Activated T-helper 17 cell treated with anti-CD3 and anti-CD28 coated beads, Interleukin-2, amount 50 U/mL, for 72 hours (primary cell): Measurements from ENCODE around the gene TJAP1. TPM values are rescaled to one million over a fixed set of nuclear protein-coding genes. Genes with fewer than 3 reads are reported as not detected.

ENCODE experiments used
- ATAC-seq: fragments of 150-1000 bp; cut with Tn5 transposase; replicated peaks from 2 replicates; pipeline ENCODE4 v1.10.0; 2021; ENCODE audit warnings: mild to moderate bottlenecking, moderate library complexity
- H3K27ac Mint-ChIP-seq: one replicate; pipeline ENCODE4 v1.8.0; 2022; ENCODE audit warnings: mixed read lengths
- H3K27me3 Mint-ChIP-seq: one replicate; pipeline ENCODE4 v1.8.0; 2022; ENCODE audit warnings: mixed read lengths
- H3K36me3 Mint-ChIP-seq: one replicate; pipeline ENCODE4 v1.8.0; 2022; ENCODE audit warnings: low read depth, mild to moderate bottlenecking, mixed read lengths
- H3K4me1 Mint-ChIP-seq: one replicate; pipeline ENCODE4 v1.8.0; 2022; ENCODE audit warnings: mixed read lengths
- H3K4me3 Mint-ChIP-seq: one replicate; pipeline ENCODE4 v1.8.0; 2022; ENCODE audit warnings: mild to moderate bottlenecking, mixed read lengths
- H3K9me3 Mint-ChIP-seq: one replicate; pipeline ENCODE4 v1.8.0; 2022; ENCODE audit warnings: mixed read lengths
- total RNA-seq, 2 donors: library from RNA; stranded (reverse); gene quantifications; one replicate each; pipeline ENCODE4 v1.2.3, GENCODE V29; 2022

The TJAP1 gene
- 10 to 100 TPM; 37.8 to 38.4 TPM for total RNA-seq

- H3K9me3 Mint-ChIP-seq, result no peaks in the 10 kb centered on the region
- peaks cover 31% of the 10 kb centered on the region for H3K4me1 Mint-ChIP-seq
- peaks cover 29% of the 10 kb centered on the region for H3K36me3 Mint-ChIP-seq
- peak; percentile 100 for ATAC-seq
- no peaks in the 10 kb centered on the region for H3K27me3 Mint-ChIP-seq
- H3K4me3 Mint-ChIP-seq, result peak within 1 kb of the TSS; percentile 89
- H3K27ac Mint-ChIP-seq, result peak within 1 kb of the TSS; percentile 95
Measured at GRCh38 chr6:43477235-43478007, at the start of gene TJAP1. TSS of gene TJAP1 (plus strand) at chr6:43477570. CDS start at chr6:43499002, 21,432 bp downstream.

- no peaks in the 10 kb centered on the region for H3K27me3 Mint-ChIP-seq
- ATAC-seq, result no peak
- H3K4me3 Mint-ChIP-seq, result peak overlapping the region; percentile 98
- H3K4me1 Mint-ChIP-seq, result peaks cover 10% of the 10 kb centered on the region
- H3K36me3 Mint-ChIP-seq, result peaks cover 20% of the 10 kb centered on the region
- H3K9me3 Mint-ChIP-seq, result no peaks in the 10 kb centered on the region
- peak overlapping the region; percentile 85 for H3K27ac Mint-ChIP-seq
Measured at GRCh38 chr6:43428112-43428570, 49.2 kb upstream of the TJAP1 start.

DNA sequence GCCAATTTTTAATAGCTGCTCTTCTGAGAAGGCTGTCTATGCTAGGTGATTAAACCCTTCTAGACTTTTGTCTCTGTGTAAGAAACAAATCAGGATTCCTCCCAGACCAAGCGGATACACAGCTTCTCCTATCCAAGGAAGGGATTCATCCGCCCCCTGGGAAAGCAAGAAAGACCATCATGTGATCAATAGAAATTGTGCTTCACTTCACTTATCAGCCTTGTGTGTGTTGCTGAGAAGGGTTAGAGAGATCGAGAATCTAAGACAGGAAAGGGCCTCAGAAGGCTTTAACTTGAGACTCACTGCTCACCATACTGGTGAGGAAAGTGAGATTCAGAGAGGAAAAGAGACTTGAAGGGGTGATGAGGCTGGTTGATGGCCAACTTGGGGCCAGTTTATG, 48.5 kb upstream of the TJAP1 start:
- no peaks in the 10 kb centered on the region for H3K9me3 Mint-ChIP-seq
- peak overlapping the region; percentile 98 for H3K4me3 Mint-ChIP-seq
- peak overlapping the region; percentile 85 for H3K27ac Mint-ChIP-seq
- H3K36me3 Mint-ChIP-seq, result peaks cover 20% of the 10 kb centered on the region
- H3K27me3 Mint-ChIP-seq, result no peaks in the 10 kb centered on the region
- H3K4me1 Mint-ChIP-seq, result peaks cover 10% of the 10 kb centered on the region
- no peak for ATAC-seq

DNA sequence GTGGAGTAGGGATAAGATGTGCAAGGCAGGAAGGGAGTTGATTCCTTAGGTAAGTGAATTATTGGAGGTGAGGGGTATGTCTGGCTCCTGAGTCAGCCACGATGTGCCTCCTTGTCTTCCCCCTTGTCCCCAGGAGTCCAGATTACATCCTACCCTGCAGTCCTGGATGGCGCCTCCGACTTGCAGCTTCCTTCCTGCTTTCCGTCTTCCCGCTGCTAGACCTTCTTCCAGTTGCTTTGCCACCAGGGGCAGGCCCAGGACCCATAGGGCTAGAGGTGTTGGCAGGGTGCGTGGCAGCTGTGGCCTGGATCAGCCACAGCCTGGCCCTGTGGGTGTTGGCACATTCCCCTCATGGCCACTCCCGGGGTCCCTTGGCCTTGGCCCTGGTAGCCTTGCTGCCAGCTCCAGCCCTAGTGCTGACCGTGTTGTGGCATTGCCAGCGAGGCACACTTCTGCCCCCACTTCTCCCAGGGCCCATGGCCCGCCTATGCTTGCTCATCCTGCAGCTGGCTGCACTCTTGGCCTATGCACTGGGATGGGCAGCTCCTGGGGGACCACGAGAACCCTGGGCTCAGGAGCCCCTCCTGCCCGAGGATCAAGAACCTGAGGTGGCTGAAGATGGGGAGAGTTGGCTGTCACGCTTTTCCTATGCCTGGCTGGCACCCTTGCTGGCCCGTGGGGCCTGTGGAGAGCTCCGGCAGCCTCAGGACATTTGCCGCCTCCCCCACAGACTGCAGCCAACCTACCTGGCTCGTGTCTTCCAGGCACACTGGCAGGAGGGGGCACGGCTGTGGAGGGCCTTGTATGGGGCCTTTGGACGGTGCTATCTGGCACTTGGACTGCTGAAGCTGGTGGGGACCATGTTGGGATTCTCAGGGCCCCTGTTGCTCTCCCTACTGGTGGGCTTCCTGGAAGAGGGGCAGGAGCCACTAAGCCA, 45.1 kb upstream of the TJAP1 start:
- Mint-ChIP-seq H3K4me1 (peaks cover 10% of the 10 kb centered on the region), H3K9me3 (no peaks in the 10 kb centered on the region), H3K4me3 (no peak overlapping the region), H3K27ac (peak overlapping the region; percentile 23), H3K27me3 (no peaks in the 10 kb centered on the region), H3K36me3 (peaks cover 25% of the 10 kb centered on the region)
- no peak for ATAC-seq

DNA sequence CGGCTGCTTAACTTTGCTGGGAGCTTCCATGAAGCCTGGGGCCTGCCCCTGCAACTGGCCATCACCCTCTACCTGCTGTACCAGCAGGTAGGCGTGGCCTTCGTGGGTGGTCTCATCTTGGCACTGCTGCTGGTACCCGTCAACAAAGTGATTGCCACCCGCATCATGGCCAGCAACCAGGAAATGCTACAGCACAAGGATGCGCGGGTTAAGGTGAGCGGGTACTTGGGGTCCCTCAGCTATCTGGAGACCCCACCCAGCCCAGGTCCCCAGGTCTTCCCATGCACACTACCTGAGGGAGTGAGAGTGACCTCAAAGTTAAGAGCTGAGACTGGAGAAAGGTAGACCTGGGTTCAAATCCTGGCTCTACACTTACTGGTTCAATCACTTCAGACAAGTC, 44.2 kb upstream of the TJAP1 start:
- H3K4me3 Mint-ChIP-seq, result no peak overlapping the region
- H3K27me3 Mint-ChIP-seq, result no peaks in the 10 kb centered on the region
- no peak for ATAC-seq

DNA sequence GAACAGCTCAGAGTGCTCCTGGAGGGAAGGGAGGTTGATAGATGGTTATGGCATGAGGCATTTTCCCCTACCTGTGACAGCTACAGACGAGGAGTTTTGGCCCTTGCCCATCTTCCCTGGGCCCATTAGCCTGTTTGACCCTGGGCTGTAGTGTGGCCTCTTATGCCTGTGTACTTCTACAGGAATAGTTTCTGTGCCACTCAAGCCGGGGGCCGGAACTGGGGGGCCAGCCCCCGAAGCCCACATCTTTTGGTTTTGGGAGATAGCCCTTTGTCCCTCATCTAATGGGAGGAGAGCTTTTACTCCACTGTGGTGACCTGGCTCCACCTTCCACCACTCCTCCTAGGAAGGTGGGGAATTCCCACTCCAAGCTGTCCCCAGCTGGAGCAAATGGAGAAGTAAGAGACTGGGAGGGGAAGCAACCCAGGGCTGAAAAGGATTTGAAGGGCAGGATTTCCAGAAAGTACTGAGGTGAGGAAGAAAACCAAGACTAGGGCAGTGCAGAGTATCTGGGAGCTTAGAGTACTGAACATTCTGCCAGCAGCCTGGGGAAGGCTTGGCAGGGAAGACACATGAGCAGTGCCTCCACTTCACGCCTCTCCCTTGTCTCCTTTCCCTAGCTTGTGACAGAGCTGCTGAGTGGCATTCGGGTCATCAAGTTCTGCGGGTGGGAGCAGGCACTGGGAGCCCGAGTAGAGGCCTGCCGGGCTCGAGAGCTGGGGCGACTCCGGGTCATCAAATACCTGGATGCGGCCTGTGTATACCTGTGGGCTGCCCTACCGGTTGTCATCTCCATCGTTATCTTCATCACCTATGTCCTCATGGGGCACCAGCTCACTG, 43.1 kb upstream of the TJAP1 start:
- Mint-ChIP-seq H3K27me3 (no peaks in the 10 kb centered on the region), H3K4me3 (no peak overlapping the region), H3K4me1 (no peaks in the 10 kb centered on the region), H3K9me3 (no peaks in the 10 kb centered on the region), H3K27ac (peak overlapping the region; percentile 65), H3K36me3 (peaks cover 23% of the 10 kb centered on the region)
- no peak for ATAC-seq

More for the DNA sequence above, 44.2 kb upstream of the TJAP1 start:
- Mint-ChIP-seq H3K4me1 (peaks cover 9% of the 10 kb centered on the region), H3K27ac (no peak overlapping the region), H3K36me3 (peaks cover 25% of the 10 kb centered on the region), H3K9me3 (no peaks in the 10 kb centered on the region)

GRCh38 chr6:43434943-43435342, 42.4 kb upstream of the TJAP1 start:
- Mint-ChIP-seq H3K27ac (no peak overlapping the region), H3K9me3 (no peaks in the 10 kb centered on the region), H3K36me3 (peaks cover 23% of the 10 kb centered on the region), H3K27me3 (no peaks in the 10 kb centered on the region), H3K4me3 (no peak overlapping the region), H3K4me1 (no peaks in the 10 kb centered on the region)
- no peak for ATAC-seq

GRCh38 chr6:43435682-43436437, 41.5 kb upstream of the TJAP1 start:
- Mint-ChIP-seq H3K27me3 (no peaks in the 10 kb centered on the region), H3K36me3 (peaks cover 30% of the 10 kb centered on the region), H3K4me1 (no peaks in the 10 kb centered on the region), H3K4me3 (no peak overlapping the region), H3K27ac (no peak overlapping the region), H3K9me3 (no peaks in the 10 kb centered on the region)
- no peak for ATAC-seq

DNA sequence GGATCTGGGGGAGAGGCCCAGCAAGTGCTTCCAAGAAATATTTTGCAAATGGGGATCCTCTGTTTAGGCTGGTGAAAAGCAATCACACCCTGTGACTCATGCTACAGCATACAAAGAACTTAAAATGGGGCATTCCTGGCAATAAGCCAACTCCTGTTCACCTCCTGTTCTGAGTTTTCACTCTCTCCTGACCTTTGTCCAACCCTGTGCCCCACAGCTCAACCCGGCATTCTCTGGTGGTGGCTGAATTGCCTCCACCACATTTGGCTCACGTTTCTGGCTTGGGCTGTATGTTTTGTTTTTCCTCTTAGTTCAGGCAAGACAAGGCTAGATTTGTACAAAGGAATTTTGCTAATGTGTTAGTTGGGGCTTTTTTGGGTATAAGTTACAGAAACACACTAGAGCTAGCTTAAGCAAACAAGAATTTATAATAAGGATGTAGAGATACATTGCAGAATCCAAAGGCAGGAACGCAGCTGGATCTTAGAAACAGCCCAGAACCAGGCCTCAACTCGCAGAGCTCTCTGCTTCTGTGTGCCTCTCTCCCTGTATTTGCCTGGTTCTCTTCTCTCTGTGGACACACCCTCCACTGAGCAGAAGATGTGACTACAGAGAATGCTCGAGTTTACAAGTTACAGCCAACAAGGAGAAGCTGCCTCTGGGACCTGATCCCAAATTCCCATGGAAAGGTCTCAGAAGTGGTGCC, 40.6 kb upstream of the TJAP1 start:
- Mint-ChIP-seq H3K9me3 (no peaks in the 10 kb centered on the region), H3K27me3 (no peaks in the 10 kb centered on the region), H3K4me1 (no peaks in the 10 kb centered on the region), H3K36me3 (peaks cover 30% of the 10 kb centered on the region), H3K4me3 (no peak overlapping the region), H3K27ac (no peak overlapping the region)
- ATAC-seq, result peak; percentile 43

DNA sequence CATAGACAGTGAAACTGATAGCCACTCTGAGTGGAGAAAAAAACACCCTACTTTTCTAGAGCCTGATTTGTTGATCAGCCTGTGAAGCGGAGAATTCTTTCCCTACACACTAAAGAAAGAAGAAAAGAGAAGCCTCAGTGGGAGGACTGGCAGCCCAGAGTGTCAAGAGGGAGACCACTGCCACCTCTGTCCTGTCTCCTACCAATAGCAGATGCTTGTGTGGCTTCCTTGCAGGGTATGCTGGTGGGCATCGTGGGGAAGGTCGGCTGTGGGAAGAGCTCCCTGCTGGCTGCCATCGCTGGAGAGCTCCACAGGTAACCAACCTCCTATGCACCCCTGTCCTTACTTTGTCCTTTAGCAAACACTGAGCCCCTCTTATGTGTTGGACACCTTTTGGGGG, 39.7 kb upstream of the TJAP1 start:
- Mint-ChIP-seq H3K27ac (no peak overlapping the region), H3K4me3 (no peak overlapping the region), H3K9me3 (no peaks in the 10 kb centered on the region), H3K4me1 (no peaks in the 10 kb centered on the region), H3K27me3 (no peaks in the 10 kb centered on the region), H3K36me3 (peaks cover 33% of the 10 kb centered on the region)
- no peak for ATAC-seq

- Mint-ChIP-seq H3K36me3 (peaks cover 61% of the 10 kb centered on the region), H3K27ac (peak overlapping the region; percentile 41), H3K27me3 (no peaks in the 10 kb centered on the region), H3K4me3 (no peak overlapping the region), H3K9me3 (no peaks in the 10 kb centered on the region), H3K4me1 (no peaks in the 10 kb centered on the region)
- ATAC-seq, result no peak
Measured at GRCh38 chr6:43442935-43443334, 34.4 kb upstream of the TJAP1 start.

DNA sequence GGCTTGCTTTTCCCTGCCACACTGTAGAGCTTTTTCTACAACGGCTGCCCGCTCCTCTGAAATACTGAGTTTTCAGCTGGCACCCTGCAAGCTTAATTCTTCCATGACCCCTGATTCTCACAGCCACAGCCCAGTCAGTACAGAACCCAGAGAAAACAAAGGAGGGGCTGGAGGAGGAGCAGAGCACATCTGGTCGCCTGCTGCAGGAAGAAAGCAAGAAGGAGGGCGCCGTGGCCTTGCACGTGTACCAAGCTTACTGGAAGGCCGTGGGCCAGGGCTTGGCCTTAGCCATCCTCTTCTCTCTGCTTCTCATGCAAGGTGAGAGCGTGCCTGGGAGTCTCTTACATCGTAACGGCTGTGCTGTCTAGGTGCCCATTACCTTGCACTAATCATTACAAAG, 33.3 kb upstream of the TJAP1 start:
- Mint-ChIP-seq H3K27ac (no peak overlapping the region), H3K4me1 (no peaks in the 10 kb centered on the region), H3K36me3 (peaks cover 67% of the 10 kb centered on the region), H3K4me3 (no peak overlapping the region), H3K9me3 (no peaks in the 10 kb centered on the region), H3K27me3 (no peaks in the 10 kb centered on the region)
- ATAC-seq, result no peak

- Mint-ChIP-seq H3K36me3 (peaks cover 73% of the 10 kb centered on the region), H3K27me3 (no peaks in the 10 kb centered on the region), H3K9me3 (no peaks in the 10 kb centered on the region), H3K27ac (no peak overlapping the region), H3K4me1 (no peaks in the 10 kb centered on the region), H3K4me3 (no peak overlapping the region)
- no peak for ATAC-seq
Measured at GRCh38 chr6:43444582-43444981, 32.8 kb upstream of the TJAP1 start.
